Measurements from ENCODE around the gene DUSP8.

Gene DUSP8

GRCh38 chr11:1528710-1529109 lies 43.4 kb downstream of the DUSP8 start:
- peaks cover 8% of the 10 kb centered on the region for H3F3A ChIP-seq (ENCODE audit: insufficient read depth)
- H3K9me3 ChIP-seq (ENCODE audit: insufficient read depth, low read length), result no peaks in the 10 kb centered on the region
- H3K36me3 ChIP-seq (ENCODE audit: low read length), result no peaks in the 10 kb centered on the region
- H3K27ac ChIP-seq (ENCODE audit: low read depth, low read length), result no peak overlapping the region
- H3K9me2 ChIP-seq (replicated peaks; ENCODE audit: insufficient read depth, low read length), result no peaks in the 10 kb centered on the region
- no peaks in the 10 kb centered on the region for H3K27me3 ChIP-seq (ENCODE audit: low read length)
- no peak overlapping the region for H3K4me3 ChIP-seq (ENCODE audit: insufficient read depth, low read length, poor library complexity, severe bottlenecking)
- peaks cover 85% of the 10 kb centered on the region for H3K79me2 ChIP-seq (ENCODE audit: insufficient read depth, low read length)
- no peak overlapping the region for H2AFZ ChIP-seq (ENCODE audit: low read depth, low read length, severe bottlenecking)
- no peak for TF ChIP-seq EZH2phosphoT487 (conservative IDR thresholded peaks at IDR 0.05; ENCODE audit: low read length)
- TF ChIP-seq CTCF (IDR thresholded peaks at IDR 0.05; ENCODE audit: insufficient read depth, low read length, poor library complexity, severe bottlenecking), result no peak
- H3K4me2 ChIP-seq (ENCODE audit: low read depth, low read length, poor library complexity, severe bottlenecking), result no peak overlapping the region
- no peak overlapping the region for H3K9ac ChIP-seq (ENCODE audit: low read length)
- H4K20me1 ChIP-seq (ENCODE audit: low read depth, low read length), result no peaks in the 10 kb centered on the region

GRCh38 chr11:1526785-1527184 lies 45.3 kb downstream of the DUSP8 start:
- no peak for TF ChIP-seq CTCF (IDR thresholded peaks at IDR 0.05; ENCODE audit: insufficient read depth, low read length, poor library complexity, severe bottlenecking)
- TF ChIP-seq EZH2phosphoT487 (conservative IDR thresholded peaks at IDR 0.05; ENCODE audit: low read length), result no peak
- Histone ChIP-seq H3K4me2 (ENCODE audit: low read depth, low read length, poor library complexity, severe bottlenecking) (no peak overlapping the region), H3K79me2 (ENCODE audit: insufficient read depth, low read length) (peaks cover 87% of the 10 kb centered on the region), H4K20me1 (ENCODE audit: low read depth, low read length) (no peaks in the 10 kb centered on the region), H3K27me3 (ENCODE audit: low read length) (no peaks in the 10 kb centered on the region), H3F3A (ENCODE audit: insufficient read depth) (peaks cover 27% of the 10 kb centered on the region), H3K9me3 (ENCODE audit: insufficient read depth, low read length) (no peaks in the 10 kb centered on the region), H3K9me2 (replicated peaks; ENCODE audit: insufficient read depth, low read length) (no peaks in the 10 kb centered on the region), H2AFZ (ENCODE audit: low read depth, low read length, severe bottlenecking) (no peak overlapping the region), H3K9ac (ENCODE audit: low read length) (no peak overlapping the region), H3K36me3 (ENCODE audit: low read length) (no peaks in the 10 kb centered on the region), H3K4me3 (ENCODE audit: insufficient read depth, low read length, poor library complexity, severe bottlenecking) (no peak overlapping the region), H3K27ac (ENCODE audit: low read depth, low read length) (no peak overlapping the region)

- no peaks in the 10 kb centered on the region for H3K27me3 ChIP-seq (ENCODE audit: low read length)
- H3K27ac ChIP-seq (ENCODE audit: low read depth, low read length), result peak overlapping the region; percentile 97
- H3K9me2 ChIP-seq (replicated peaks; ENCODE audit: insufficient read depth, low read length), result no peaks in the 10 kb centered on the region
- peaks cover 49% of the 10 kb centered on the region for H3F3A ChIP-seq (ENCODE audit: insufficient read depth)
- H3K79me2 ChIP-seq (ENCODE audit: insufficient read depth, low read length), result peaks cover 69% of the 10 kb centered on the region
- peak overlapping the region; percentile 65 for H3K9ac ChIP-seq (ENCODE audit: low read length)
- TF ChIP-seq CTCF (IDR thresholded peaks at IDR 0.05; ENCODE audit: insufficient read depth, low read length, poor library complexity, severe bottlenecking) (no peak), EZH2phosphoT487 (conservative IDR thresholded peaks at IDR 0.05; ENCODE audit: low read length) (no peak)
- H3K4me3 ChIP-seq (ENCODE audit: insufficient read depth, low read length, poor library complexity, severe bottlenecking), result peak overlapping the region; percentile 45
- no peak overlapping the region for H2AFZ ChIP-seq (ENCODE audit: low read depth, low read length, severe bottlenecking)
- H3K36me3 ChIP-seq (ENCODE audit: low read length), result no peaks in the 10 kb centered on the region
- H3K4me2 ChIP-seq (ENCODE audit: low read depth, low read length, poor library complexity, severe bottlenecking), result peak overlapping the region; percentile 96
- H4K20me1 ChIP-seq (ENCODE audit: low read depth, low read length), result no peaks in the 10 kb centered on the region
- no peaks in the 10 kb centered on the region for H3K9me3 ChIP-seq (ENCODE audit: insufficient read depth, low read length)
Observed at GRCh38 chr11:1523779-1524178, 48.3 kb downstream of the DUSP8 start.

Data from SU-DHL-6 (cell line).